ENCODE measurements around the gene PPP3R1.
"Not testable (repeated sequence)": the region's sequence is repeated elsewhere in the genome, so short reads cannot be mapped to it uniquely, and the experiment has no call there.

PPP3R1 gene

GRCh38 chr2:68178954-68179627 is 73.2 kb downstream of the PPP3R1 start:
- DNase-seq (ENCODE audit: low read depth) = no peak
- TF ChIP-seq CTCF (IDR thresholded peaks at IDR 0.05; ENCODE audit: control insufficient read depth, insufficient read depth, low read depth, low read length, missing control alignments) = no peak
- no peak overlapping the region for H3K4me3 ChIP-seq (ENCODE audit: control insufficient read depth, low read depth, low read length)

DNA sequence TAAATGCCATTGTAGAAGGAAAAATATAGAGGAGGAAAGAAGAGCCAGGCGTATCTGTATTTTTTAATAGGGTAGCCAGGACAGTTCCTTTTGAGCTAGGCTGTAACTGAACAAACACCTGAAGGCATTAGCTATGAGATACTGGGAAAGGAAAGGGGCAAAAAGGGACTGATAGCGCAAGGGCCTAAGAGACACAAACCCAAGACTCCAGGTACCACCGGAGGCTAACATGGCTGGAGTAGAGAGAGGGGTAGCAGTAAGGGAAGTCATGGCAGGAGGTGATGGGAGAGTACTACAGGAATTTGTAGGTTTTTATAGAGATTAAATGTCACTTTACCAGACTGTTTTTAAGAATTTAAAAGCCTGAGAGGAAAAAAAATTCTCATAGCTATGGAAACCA is 73.9 kb downstream of the PPP3R1 start:
- H3K4me3 ChIP-seq (ENCODE audit: control insufficient read depth, low read depth, low read length) = no peak overlapping the region
- no peak for DNase-seq (ENCODE audit: low read depth)
- TF ChIP-seq CTCF (IDR thresholded peaks at IDR 0.05; ENCODE audit: control insufficient read depth, insufficient read depth, low read depth, low read length, missing control alignments) = no peak

DNA sequence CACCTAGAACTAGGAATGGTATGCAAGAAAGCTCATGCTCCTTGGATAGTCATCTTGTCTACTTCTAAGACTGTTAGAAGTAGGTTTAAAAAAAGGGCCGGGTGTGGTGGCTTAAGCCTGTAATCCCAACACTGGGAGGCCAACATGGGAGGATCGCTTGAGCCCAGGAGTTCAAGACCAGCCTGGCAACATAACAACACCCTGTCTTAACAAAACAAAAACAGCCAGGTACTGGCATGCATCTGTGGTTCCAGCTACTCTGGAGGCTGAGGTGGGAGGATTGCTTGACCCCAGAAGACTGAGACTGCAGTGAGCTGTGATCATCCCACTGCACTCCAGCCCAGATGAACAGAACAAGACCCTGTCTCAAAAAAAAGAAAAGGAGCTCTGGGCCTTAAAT is 74.8 kb downstream of the PPP3R1 start:
- DNase-seq (ENCODE audit: low read depth) = no peak
- no peak for TF ChIP-seq CTCF (IDR thresholded peaks at IDR 0.05; ENCODE audit: control insufficient read depth, insufficient read depth, low read depth, low read length, missing control alignments)
- H3K4me3 ChIP-seq (ENCODE audit: control insufficient read depth, low read depth, low read length) = no peak overlapping the region

- H3K4me3 ChIP-seq (ENCODE audit: control insufficient read depth, low read depth, low read length) = no peak overlapping the region
- no peak for TF ChIP-seq CTCF (IDR thresholded peaks at IDR 0.05; ENCODE audit: control insufficient read depth, insufficient read depth, low read depth, low read length, missing control alignments)
- DNase-seq (ENCODE audit: low read depth) = no peak
These were observed 75.7 kb downstream of the PPP3R1 start for GRCh38 chr2:68176657-68177056.

GRCh38 chr2:68175210-68175609 is 77.1 kb downstream of the PPP3R1 start:
- DNase-seq (ENCODE audit: low read depth); H3K4me3 ChIP-seq (ENCODE audit: control insufficient read depth, low read depth, low read length): not testable (repeated sequence)

- no peak for DNase-seq (ENCODE audit: low read depth)
- no peak overlapping the region for H3K4me3 ChIP-seq (ENCODE audit: control insufficient read depth, low read depth, low read length)
- no peak for TF ChIP-seq CTCF (IDR thresholded peaks at IDR 0.05; ENCODE audit: control insufficient read depth, insufficient read depth, low read depth, low read length, missing control alignments)
These were observed 79.2 kb downstream of the PPP3R1 start for GRCh38 chr2:68172990-68173700.

DNA sequence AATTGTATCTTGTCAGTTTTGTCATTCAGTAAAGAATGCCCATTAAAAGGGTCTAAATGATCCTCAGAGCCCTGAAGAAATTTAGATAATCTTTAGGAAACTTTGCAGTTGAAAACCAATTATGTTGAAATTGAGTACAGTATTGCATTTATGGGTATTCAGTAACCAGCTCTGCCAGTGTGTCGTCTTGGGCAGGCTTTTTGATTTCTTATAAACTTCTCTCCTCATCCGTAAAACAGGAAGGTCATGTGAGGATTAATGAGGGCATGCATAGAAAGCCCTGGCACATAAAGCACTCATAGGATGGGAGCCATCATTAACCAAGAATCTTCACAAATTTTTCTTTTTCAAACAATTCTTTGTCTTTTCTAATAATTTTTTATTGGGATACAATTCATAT is 79.8 kb downstream of the PPP3R1 start:
- no peak for DNase-seq (ENCODE audit: low read depth)
- no peak overlapping the region for H3K4me3 ChIP-seq (ENCODE audit: control insufficient read depth, low read depth, low read length)
- no peak for TF ChIP-seq CTCF (IDR thresholded peaks at IDR 0.05; ENCODE audit: control insufficient read depth, insufficient read depth, low read depth, low read length, missing control alignments)
